GM18519 (cell line): Measurements from ENCODE around the gene TET1.
"Not testable (repeated sequence)": the region's sequence is repeated elsewhere in the genome, so short reads cannot be mapped to it uniquely, and the experiment has no call there.

Source experiments
- ATAC-seq: cut with Tn5 transposase; IDR thresholded peaks from one replicate; pipeline ENCODE4 v1.9.1; 2021; ENCODE audit warnings: mild to moderate bottlenecking, moderate library complexity; ENCODE audit not compliant: unreplicated experiment, low FRiP score

The TET1 gene

DNA sequence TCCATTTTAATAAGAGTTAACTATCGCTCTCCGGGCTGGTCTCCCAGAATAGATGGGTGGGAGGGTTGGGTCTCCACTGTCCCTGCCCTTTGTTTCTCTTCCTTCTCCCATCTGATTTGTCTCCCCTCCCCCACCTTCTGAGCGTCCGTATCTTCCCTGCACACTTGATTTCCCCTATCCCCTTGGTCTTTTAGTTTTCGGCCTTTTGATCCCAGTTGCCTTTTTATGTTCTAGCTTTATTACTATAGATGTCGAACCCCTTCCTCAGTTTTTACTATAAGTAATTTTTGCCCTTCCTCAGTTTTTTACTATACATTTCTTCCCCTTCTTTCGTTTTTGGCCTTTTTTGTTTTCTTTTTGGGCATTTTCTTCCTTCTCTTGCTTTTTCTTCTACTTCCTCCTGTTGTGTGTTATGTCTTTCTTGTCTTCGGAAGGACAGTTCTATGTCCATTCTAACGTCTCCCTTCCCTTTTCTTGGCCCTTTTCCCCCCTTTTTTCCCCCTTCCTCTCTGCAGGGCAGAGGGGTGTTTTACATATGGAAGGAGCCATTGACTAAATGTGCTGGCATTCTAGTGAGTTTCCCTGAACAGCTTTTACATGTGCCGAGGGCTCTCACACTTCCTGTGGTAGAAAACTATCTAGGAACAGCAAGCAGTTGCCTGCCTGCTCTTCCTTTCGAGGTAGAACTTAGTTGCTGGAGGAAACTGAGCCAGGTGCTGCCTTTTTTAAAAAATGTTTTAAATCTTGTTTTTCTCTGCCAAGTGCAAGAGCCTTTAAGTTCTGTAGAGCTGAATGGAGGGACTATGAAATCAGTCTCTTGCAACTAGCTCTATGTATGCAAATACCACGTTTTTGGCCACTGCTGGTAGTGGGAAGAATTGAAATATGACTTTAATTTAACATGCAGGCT lies 2.8 kb downstream of the TET1 start:
- ATAC-seq: no peak

DNA sequence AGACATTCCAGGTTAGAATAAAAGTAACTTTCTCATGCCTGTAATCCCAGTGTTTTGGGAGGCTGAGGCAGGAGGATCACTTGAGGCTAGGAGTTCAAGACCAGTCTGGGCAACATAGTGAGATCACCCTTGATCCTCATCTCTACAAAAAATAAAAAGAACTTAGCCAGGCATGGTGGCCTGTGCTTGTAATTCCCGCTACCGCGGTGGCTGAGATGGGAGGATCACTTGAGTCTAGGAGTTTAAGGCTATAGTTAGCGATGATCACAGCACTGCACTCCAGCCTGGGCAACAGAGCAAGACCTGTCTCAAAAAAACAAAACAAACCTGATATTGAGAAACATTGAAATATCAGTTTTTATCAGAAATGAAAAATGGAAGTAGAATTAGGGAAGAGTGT lies 4.6 kb downstream of the TET1 start:
- no peak for ATAC-seq

DNA sequence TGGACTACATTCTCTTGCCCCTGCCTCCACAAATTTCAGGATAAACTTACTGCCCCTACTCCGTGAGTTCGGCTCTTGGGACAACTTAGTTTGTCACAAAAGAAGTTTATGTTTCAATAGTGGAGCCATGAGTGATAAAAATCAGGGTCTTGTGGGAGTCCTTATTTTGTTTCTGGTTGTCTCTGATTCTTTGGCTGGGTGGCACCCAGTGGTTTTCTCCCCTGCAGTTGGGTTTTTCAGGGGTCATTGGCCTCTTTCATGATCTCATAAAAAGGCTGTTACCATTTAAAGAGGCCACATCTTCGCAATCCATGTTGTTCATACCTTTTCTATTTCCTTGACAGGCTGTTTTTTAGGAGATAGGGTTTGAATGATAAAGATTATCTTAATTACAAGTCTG lies 5.5 kb downstream of the TET1 start:
- ATAC-seq: no peak

DNA sequence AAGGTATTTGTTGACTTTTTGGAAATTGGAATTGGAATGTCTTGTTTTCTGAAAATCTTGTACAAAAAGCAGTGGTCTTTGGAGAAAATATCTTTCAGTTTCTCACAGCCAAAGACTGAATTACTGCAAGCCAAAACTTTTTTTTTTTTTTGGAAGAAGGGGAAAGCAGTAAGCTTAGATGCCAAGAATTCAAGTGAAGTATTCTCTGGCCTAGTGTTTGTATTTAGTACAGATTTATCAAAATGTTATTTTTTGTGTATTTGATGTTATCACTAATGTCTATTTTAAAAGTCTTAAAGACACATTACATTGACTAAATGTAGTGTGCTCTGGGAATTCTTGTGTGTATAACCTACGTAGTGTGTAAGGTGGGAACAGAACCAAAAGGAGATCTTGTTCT lies 6.2 kb downstream of the TET1 start:
- ATAC-seq: no peak

DNA sequence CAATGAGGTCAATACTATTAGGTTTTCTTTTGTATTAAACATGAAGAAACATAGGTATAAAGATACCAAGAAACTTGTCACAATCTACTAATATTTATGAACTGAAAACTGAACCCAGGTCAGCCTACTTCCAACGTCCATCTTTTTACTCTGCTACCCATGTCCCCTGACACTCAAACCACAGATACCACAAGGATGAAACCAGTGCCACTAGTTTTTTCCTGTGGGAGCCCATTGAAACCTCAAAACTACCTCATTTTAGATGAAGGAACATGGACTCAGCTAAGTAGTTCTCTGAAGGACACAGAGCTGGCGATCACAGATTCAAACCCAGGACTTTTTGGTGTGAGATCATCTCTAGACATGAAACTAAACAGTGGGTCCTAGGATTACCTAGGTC lies 6.8 kb downstream of the TET1 start:
- no peak for ATAC-seq

DNA sequence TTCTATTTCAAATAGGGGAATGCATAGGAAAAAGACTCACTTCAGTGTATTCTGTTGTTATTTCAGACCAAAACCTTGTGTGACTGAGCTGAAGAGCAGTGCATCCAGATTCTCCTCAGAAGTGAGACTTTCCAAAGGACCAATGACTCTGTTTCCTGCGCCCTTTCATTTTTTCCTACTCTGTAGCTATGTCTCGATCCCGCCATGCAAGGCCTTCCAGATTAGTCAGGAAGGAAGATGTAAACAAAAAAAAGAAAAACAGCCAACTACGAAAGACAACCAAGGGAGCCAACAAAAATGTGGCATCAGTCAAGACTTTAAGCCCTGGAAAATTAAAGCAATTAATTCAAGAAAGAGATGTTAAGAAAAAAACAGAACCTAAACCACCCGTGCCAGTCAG lies 12.0 kb downstream of the TET1 start:
- ATAC-seq: no peak

DNA sequence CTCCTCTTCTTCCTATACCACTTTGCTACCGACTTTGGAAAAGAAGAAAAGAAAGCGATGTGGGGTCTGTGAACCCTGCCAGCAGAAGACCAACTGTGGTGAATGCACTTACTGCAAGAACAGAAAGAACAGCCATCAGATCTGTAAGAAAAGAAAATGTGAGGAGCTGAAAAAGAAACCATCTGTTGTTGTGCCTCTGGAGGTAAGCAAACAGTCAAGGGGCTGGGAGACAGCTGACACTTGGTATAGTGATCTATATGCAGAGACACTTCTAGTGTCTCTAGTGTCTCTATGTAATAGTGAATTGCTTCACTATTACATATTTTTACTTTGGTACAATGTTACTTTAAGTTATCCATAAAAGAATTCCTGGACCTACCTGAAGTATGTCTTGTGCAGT lies 13.9 kb downstream of the TET1 start:
- ATAC-seq: no peak

DNA sequence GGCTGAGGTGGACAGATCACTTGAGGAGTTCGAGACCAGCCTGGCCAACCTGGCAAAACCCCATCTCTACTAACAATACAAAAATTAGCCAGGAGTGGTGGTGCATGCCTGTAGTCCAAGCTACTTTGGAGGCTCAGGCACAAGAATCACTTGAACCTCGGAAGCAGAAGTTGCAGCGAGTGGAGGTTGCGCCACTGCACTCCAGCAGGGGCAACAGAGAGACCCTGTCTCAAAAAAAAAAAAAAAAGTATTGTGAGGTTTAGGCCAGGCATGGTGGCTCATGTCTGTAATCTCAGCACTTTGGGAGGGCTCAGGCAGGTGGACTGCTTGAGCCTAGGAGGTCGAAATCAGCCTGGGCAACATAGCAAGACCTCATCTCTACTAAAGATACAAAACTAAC lies 16.0 kb downstream of the TET1 start:
- ATAC-seq: no peak

DNA sequence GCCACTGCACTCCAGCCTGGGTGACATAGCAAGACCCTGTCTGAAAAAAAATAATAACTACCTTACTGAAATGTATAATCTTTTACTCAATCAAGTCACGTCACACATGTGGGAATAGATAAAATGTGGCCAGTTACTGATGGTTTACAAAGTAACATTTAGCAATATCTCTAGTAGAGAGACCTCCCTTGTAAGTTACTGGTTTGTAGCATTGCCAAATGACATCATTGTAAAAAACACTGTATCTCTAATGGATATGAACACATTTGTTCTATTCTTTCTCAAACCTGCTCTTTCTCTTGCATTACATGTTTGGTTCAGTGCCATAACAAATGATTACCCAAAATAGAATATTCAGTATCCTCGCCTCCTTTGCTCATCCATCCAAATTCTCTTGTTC lies 18.8 kb downstream of the TET1 start:
- no peak for ATAC-seq

DNA sequence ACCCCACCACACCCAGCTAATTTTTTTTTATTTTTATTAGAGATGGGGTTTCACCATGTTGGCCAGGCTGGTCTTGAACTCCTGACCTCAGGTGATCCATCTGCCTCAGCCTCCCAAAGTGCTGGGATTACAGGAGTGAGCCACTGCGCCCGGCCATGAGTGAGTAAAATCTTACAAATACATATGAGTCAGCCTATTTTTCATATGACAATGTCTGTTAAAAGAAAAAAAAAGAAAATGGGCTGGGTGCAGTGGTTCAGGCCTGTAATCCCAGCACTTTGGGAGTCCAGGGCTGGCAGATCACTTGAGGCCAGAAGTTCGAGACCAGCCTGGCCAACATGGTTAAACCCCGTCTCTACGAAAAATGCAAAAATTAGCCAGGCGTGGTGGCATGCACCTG lies 24.1 kb downstream of the TET1 start:
- not testable (repeated sequence) for ATAC-seq

DNA sequence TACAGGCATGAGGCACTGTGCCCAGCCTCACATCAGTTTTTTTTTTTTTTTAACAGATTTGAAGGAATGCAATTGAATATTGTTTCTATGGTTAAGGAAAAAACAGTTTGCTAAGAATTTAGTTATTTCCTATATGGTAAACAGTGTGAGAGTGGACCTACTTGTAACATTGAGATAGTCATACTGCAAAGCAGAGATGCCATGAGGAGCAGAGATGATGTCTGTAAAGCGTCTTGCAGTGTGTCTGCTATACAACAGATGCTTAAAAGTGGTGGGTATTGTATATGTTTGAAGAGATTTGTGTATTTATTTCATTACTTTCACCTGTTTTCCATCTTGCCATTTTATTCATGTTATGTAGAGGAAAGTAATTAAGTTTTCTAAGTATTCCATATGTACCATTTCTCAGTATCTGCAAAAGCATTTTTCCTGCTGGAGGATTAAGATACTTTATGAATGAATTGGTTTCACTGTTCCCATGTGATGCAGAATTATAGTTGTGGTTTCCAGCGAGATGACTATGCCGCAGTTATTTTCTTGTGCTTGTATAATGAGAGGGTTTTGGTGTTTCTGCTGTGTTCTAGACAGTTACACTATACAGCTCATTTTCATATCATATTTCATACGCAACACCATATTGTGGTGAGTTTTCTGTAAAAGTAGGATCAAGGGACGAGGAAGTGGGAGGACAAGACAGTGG lies 26.6 kb downstream of the TET1 start:
- no peak for ATAC-seq

DNA sequence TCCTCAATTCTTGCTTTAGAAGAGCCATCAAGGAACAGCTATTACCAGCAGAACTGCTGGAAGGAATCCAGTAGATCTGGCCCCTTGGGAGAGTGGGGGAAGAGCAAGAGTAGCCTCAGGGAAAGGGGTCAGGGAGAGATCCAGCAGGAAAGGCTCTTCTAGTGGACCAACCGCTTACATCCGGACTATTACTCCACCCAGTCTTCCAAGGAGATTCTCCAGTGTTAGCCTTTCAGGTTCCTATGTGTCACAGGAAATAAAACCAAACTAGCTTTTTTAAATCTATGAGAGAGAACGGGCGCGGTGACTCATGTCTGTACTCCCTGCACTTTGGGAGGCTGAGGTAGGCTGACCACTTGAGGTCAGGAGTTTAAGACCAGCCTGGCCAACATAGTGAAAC lies 34.3 kb downstream of the TET1 start:
- ATAC-seq: no peak

DNA sequence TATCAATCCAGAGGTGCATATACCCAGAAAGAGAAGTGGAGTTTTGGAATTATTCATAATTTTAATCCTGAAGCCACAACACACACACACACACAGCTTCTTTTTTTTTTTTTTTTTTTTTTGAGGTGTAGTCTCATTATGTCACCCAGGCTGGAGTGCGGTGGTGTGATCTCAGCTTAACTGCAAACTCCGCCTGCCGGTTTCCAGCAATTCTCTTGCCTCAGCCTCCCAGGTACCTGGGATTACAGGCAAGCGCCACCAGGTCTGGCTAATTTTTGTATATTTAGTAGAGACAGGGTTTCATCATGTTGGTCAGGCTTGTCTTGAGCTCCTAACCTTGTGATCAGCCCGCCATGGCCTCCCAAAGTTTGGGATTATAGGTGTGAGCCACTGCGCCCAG lies 35.4 kb downstream of the TET1 start:
- ATAC-seq: no peak

DNA sequence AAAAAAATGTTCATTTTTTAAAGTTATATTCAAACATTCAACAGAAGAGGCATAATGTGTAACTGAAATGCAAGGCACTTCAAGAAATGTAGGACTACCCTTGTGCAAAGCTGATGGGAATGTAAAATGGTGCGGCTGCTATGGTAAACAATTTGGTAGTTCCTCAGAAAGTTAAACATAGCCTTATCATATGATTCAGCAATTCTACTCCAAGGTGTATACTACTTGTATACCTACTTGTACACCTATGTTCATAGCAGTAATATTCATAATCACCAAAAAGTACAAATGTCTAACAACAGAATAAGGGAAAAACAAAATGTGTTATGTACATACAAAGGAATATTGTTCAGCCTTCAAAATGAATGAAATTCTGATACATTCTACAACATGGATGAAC lies 37.3 kb downstream of the TET1 start:
- no peak for ATAC-seq

DNA sequence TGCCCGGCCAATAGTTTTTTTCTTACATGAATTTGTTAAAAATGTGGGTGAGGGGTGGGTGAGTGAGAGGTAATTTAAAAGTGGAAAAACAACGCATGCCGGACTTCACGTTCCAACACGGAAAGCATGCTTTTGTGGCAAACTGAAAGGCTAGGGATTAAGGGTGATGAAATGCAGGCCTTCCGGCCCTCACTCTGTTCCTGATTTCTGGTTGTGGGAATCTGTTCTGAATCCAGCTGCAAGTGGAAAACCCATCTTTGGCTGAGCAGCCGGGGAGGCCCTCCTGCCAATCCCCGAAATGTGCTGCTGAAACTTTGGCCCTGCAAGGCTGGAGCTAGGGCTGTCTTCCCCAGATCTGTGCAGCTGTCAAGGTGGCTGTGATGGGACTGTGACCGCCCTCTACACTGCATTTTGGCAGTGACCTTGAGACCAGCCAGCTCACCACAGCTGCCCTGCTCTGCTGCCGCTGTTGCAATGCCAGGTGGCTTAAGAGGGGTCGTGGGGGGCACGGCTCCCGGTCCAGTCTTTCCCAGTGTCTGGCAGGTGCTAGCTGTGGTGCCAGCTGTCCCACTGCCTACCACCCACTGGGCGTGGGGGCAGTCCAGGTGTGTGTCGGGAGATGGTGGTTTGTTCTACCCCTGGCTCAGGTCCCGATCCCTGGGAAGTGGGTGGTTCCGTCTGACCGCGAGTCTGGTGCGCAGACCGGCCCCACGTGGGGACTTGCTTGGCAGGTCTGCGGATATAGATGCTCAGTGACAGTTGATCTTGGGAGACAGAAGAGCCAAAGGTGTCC lies 39.0 kb downstream of the TET1 start:
- ATAC-seq: no peak

DNA sequence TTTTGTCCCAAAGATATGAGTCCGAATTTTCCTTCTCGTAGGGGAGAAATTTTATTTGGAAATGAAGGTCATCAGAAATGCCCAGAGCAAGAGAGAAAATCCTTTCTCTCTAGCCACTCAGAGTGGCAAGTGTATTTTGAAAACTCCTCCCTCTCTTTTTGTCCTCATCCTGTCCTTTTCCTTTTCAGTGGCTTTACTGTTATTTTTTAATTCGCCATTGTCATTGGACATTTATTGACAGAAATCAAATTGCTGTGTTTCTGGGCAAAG lies 39.6 kb downstream of the TET1 start:
- no peak for ATAC-seq

DNA sequence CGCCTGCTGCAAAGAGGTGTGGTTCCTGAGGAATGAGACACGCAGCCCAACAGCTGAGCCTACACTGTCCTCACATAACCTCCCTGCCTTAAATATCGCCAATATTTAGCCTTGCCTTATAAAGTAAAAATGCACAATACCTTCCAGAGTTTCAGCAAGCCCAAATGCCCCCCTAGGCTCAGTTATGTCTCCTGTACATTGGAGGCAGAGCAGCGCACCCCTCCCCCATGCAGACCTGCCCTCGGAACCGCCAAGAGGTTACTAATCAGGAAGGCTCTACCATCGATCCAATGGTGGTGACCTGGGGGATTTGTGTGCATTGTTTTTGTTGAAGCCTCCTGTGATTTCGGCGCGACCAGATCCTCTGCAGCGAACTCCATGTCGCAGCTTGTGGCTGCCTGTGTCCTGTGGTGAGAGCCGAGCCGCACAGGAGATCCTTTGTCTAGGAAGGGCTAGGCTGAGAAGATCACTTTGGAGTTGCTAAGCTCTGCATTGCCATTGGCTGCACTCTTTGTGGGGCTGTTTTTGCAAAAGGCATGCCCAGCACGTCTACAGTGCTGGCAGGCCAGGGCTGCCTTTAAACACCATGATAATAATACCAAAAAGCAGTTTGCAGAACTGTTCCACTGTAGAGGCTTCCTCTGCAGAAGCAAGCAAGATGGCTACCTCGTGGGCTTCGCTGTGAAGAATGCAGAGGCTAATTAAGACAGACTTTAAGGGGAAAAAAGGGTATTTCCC lies 40.1 kb downstream of the TET1 start:
- ATAC-seq: peak; percentile 73

DNA sequence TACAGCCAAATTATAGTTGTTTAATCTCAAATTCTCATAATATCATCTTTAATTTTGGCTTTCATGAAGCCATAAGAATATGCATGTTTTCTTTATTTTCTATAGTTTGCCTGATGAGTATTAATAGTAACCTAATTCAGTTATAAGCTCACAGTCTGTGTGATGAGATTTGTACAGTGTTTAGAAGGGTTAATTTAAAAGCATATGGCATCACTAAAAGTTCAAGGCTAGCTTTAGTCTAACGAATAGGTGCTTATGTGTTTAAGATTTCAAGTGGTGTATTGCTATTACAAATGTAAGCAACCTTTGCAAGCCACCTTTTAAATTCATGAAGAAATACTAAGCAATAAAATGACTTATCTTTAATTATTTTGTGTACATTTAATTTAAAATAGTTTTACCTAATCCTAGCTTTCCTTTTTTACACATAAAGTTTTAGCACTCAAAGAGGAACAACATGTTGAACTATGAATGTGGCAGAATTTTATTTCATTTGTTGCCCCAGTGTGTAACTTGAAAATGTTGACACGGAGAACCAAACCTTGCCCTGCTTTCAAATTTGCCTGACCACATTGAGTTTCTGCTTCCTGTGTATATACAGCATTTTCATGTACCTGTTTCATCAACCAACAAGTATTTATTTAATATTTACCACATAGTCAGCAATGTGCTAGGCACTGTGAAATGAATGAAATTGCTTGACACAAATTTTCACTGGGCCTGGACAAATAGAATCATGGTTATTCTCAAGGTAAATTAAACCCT lies 41.5 kb downstream of the TET1 start:
- ATAC-seq: no peak

DNA sequence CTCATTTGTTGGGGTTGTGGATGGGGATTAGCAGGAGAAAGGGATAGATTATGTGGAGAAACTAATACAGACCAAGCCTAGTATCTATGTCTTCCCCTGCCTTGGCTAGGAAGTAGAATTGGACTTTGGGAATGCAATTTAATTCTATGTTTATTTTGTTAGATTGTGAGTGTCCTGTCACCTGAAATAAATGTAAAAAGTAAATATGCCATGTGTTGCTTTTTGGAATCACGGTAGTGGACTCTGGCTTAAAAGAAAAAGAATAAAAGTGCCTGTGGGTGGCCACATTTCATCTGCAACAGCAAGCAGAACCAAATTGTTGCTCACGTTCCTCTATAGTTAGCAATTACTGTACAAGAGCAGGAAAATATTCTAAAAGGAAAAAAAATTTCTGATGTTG lies 42.3 kb downstream of the TET1 start:
- ATAC-seq: no peak

DNA sequence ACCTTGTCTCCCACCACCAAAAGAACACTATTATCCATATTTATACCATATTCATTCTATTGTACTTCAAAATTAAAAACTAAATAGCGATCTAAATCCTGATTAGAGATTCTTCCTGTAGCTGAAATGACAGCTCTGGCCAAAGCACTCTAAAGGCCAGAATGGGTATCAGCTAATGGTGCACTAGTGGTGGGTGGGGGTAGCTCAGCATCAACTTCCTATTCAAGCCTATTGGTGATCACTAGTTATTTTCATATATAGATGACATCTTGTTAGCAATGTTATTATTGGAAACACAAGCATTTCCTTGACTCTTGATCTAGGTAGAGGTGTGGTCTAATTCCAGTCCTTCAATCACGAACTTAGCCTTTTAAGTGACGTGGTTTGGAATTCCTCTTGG lies 43.6 kb downstream of the TET1 start:
- no peak for ATAC-seq
